CD4-positive, alpha-beta T cell treated with Interleukin-15 for 1 hour (primary cell): Measurements from ENCODE around the gene CLEC2A.
"Not testable (repeated sequence)": the region's sequence is repeated elsewhere in the genome, so short reads cannot be mapped to it uniquely, and the experiment has no call there.

Experiments
- DNase-seq: peaks from one replicate; pipeline ENCODE4 v3.0.0-alpha.2; 2020

The CLEC2A gene, protein sequence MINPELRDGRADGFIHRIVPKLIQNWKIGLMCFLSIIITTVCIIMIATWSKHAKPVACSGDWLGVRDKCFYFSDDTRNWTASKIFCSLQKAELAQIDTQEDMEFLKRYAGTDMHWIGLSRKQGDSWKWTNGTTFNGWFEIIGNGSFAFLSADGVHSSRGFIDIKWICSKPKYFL

DNA sequence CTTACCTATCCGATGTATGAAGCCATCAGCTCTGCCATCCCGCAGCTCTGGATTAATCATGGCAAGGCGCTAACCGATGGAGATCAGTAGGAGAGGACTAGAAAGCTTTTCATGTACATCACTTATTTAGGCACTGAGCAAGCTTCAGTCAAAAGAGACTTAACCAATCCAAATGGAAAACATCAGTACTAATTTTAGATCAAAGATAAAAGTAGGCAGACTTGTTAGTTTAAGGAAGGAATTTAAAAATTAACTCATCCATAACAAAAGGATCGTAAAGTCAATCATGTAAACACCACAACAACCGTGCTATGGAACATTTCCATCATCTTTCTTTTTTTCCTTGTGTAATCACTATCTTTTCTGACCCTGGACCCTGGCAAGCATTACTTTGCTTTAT lies at the start of gene CLEC2A:
CLEC2A (minus strand) TSS at position 101 of the 400 bp plus-strand sequence; CDS start at position 60, 41 bp downstream.
- no peak for DNase-seq

DNA sequence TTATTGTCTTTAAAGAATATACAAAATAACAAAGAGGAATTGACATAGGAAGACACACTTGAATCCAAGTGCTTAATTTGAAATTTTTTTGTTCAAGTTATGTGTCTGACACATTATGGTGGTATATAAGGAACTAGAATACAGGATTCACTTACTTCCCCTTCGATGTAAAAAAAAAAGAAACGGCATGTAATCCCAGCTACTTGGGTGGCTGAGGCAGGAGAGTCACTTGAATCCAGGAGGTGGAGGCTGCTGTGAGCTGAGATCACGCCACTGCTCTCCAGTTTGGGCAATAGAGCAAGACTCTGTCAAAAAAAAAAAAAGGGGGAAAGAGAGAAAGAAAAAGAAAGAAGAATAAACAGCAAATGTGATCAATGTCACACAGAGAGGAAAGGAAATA lies 48.0 kb upstream of the CLEC2A start:
- no peak for DNase-seq

DNA sequence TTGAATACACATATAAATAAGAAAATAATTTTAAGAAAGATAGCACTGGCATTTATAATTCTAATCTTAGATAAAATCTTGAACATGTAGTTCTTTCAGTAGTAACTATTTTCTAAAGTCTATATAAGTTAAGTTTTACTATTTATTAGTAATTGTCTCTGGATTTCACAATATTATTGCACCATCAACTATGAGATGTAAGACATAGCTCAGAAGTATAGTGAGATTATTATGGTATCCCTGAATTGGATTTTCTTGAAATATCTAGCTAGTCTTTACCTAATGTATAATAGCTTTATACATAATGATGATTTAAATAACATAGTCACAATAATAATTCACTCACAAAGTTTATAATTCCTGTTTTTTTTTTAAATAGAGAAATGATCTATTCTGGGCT lies 45.7 kb upstream of the CLEC2A start:
- DNase-seq = no peak

DNA sequence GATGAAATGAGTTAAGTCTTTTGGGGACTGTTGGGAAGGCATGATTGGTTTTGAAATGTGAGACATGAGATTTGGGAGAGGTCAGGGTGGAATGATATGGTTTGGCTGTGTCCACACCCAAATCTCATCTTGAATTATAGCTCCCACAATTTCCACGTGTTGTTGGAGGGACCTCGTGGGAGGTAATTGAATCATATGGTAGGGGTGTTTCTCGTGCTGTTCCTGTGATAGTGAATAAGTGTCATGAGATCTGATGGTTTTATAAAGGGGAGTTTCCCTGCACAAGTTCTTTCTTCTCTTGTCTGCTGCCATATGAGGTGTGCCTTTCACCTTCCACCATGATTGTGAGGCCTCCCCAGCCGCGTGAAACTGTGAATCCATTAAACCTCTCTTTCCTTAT lies 44.5 kb upstream of the CLEC2A start:
- not testable (repeated sequence) for DNase-seq

DNA sequence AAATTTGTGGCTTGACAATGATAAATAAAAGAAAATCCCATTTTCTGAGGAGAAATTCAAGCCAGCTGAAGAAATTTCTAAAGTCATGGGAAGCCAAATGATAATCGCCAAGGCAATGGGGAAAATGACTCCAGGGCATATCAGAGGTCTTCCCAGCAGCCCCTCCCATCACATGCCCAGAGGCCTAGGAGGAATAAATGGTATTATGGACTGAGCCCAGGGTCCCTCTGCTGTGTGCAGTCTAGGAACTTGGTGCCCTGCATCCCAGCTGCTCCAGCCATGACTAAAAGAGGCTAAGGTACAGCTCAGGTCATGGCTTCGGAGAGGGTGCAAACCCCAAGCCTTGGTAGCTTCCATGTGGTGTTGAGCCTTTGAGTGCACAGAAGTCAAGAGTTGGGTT lies 43.4 kb upstream of the CLEC2A start:
- DNase-seq = no peak

DNA sequence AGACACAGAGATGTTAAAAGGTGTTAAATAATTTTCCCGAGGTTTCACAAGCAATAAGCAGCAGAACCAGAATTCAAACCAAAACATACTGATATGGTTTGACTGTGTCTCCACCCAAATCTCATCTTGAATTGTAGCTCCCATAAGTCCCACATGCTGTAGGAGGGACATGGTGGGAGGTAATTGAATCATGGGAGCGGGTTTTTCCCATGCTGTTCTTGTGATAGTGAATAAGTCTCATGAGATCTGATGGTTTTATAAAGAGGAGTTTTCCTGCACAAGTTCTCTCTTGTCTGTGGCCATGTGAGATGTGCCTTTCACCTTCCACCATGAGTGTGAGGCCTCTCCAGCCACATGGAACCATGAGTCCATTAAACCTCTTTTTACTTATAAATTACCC lies 42.6 kb upstream of the CLEC2A start:
- not testable (repeated sequence) for DNase-seq

DNA sequence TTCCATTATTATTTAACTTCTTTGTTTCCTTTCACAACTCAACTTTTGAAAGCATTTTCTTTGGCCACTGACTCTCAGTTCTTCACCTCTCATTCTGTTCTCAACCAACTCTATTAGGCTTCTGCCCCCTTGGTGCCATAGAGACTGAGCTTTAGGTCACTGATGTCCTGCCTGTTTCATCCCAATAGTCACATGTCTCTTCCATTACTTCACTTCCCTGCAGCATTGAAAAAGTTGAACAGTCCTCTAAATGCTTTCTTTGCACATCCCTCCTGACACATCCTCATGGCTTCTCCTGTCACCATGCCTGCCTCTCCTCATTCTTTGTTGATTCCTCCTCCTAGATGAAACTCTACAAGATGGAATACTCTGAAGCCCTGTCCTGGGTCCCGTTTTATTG lies 41.8 kb upstream of the CLEC2A start:
- no peak for DNase-seq

DNA sequence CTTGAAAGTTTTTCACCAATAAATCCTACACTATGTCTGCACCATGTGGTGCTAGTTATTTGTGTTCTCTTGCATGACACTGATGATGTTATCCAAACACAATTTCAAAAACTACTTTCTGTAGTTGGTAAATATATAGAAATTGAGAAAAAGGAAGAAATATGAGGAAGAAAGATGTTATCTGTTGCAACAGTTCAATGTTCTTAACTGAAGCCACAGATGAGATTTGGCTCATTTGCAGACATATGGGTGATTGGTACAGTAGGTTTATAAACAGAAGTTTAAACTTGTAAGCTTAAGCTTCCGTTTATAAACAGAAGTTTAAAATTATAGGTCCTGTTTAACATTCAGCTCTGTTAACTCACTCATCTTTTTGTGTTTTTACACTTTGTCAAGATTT lies 39.0 kb upstream of the CLEC2A start, which contains the start of gene CLEC12A:
CLEC12A (plus strand) TSS at position 229 of the 400 bp plus-strand sequence. CDS start 188 bp downstream, outside the sequence.
- DNase-seq = no peak

DNA sequence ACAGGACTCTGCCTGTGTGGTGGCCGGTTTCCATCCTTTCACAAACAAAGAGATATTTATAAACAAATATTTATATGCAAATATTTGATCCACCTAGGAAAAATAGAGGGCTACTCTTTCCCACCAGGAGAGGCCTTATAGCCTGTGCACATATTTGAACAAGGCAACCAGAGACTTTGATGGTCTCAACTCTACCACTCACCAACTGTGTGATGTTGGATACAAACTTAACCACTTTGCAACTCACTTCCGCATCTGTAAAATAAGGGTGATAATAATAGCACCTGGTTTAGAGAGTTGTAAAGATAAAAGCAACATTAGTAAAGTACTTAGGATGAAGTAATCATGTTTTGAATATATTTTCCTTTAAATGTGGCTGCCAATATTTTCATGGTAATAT lies 37.5 kb upstream of the CLEC2A start:
- no peak for DNase-seq

DNA sequence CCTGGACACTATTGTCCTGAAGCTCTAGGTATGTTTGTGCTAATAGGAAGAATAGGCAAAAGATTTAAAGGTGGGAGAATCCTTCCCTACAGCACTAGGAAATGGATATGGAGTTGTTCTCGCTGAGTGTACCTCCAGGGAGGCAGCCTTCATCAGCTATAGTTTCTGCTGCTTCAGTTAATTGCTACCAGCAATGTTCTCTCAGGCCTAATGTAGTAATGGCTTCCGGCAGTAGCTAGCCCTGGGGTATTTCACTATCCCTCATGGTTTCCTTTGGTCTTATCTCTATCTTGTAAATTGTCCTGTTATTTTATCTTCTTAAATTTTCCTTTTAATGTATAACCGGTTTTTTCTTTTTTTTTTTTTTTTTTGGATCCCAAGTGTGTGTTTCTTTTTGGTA lies 29.7 kb upstream of the CLEC2A start:
- DNase-seq = no peak

DNA sequence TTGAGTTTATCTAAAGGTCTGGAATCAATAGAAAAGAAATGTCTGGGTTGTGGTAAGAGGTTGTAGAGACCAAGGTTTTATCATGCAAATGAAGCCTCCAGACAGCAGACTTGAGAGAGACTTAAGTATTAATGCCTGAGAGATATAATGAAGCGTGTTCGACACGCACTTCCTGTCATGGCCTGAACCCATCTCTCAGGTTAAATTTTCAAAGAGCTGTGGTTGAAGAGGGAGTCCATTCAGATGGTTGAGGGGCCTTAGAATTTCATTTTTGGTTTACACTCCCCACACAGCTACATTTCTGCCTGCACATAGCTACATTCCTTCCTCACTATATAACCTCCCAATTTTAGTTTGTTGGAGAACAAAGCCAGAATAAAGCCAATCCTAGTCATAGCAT lies 28.9 kb upstream of the CLEC2A start:
- no peak for DNase-seq

DNA sequence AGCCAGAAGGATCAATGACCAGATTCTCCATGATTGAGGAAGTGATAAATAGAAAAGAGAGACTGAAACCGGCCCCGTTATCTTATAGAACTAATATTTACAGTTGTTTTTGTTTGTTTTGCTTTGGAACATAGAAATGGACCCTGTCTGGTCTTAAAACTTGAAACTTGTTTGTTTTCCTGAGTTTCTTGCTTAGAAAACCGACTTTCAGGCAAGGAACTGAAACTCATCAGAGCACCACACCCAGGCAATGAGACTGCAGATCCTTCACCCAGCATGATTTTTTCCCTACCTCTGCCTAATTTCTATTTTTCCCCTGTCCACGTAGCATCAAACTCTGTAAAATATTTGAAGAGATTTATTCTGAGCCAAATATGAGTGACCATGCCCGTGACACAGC lies 28.4 kb upstream of the CLEC2A start:
- no peak for DNase-seq

DNA sequence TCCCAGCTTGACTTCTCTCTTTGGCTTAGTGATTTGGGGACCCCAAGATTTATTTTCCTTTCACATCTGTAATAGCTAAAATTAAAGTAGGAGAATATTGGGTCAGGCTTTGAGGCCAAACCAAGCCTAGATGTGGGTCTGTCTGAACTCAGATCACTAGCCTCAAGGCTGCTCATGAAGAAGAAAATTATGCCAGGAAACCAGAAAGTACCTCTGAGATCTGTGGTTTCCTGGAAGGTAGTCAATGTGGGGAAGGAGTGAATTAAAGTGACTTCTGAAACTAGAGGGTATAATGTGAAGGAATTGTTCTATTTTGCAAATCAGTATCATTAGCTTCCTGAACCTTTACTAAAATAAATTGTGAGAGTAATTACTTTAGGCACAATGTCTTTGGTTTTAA lies 25.7 kb upstream of the CLEC2A start:
- DNase-seq = no peak

DNA sequence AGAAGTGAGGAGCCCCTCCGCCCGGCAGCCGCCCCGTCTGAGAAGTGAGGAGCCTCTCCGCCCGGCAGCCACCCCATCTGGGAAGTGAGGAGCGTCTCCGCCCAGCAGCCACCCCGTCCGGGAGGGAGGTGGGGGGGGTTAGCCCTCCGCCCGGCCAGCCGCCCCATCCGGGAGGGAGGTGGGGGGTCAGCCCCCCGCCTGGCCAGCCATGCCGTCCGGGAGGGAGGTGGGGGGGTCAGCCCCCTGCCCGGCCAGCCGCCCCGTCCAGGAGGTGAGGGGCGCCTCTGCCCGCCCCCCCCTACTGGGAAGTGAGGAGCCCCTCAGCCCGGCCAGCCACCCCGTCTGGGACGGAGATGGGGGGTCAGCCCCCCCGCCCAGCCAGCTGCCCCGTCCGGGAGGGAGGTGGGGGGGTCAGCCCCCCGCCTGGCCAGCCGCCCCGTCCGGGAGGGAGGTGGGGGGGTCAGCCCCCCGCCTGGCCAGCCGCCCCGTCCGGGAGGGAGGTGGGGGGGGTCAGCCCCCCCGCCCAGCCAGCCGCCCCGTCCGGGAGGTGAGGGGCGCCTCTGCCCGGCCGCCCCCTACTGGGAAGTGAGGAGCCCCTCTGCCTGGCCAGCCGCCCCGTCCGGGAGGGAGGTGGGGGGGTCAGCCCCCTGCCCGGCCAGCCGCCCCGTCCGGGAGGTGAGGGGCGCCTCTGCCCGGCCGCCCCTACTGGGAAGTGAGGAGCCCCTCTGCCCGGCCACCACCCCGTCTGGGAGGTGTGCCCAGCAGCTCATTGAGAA lies 21.0 kb upstream of the CLEC2A start:
- not testable (repeated sequence) for DNase-seq

DNA sequence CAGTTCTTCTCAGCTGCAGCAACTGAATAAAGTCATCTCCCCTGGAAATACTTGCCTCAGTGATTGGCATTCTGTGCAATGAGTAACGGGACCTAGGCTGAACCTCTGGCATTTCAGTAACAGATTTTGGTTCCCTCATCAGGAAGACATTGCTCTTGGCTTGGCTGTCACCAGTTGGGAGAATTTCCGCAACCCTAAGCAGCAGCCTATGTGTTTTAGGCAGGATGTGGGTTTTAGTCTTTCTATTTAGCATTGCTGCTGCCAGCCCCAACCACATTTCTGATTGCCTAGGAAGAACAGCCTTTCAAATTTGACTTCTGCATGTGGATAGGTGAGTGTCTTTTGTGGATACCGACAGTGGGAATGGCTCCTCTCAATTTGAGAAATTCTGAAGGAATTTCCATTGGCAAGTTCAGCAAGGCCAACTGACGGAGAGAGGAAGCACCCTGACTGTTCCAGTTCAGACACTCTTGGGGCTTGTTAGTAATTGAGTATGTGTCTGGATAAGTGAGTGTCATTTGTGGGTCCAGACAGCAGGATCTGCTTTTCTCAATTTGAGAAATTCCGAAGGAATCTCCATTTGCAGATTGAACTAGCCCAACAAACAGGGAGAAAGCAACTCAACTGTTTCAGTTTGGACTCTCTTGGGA lies 19.0 kb upstream of the CLEC2A start:
- DNase-seq = peak; percentile 23

DNA sequence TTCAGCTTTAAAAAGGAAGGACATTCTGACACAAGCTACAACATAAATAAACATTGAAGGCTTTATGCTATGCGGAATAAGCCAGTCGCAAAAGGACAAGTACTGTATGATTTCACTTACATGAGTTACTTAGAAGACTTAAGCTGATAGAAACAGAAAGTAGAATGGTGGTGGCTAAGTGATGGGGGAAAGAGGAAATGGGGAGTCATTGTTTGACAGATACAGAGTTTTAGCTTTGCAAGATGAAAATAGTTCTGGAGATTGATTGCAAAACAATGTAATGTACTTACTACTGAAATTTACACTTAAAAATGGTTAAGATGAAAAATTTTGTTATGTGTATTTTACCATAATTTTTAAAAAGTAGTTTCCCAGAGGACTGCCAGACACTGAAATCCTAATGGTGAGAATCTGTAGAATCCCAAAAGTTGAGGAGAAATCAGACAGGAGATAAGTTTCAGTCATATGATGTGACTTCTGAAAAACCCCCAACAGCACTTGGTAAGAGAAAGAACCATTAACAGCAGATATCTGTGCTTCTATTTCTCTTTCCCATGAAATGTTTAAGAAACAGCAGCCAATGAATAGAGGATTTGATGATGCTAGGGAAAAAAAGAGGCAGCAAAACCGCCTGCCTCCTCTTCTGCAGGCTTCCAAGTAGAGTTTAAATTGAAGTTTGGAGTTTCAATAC lies 16.6 kb upstream of the CLEC2A start:
- no peak for DNase-seq

DNA sequence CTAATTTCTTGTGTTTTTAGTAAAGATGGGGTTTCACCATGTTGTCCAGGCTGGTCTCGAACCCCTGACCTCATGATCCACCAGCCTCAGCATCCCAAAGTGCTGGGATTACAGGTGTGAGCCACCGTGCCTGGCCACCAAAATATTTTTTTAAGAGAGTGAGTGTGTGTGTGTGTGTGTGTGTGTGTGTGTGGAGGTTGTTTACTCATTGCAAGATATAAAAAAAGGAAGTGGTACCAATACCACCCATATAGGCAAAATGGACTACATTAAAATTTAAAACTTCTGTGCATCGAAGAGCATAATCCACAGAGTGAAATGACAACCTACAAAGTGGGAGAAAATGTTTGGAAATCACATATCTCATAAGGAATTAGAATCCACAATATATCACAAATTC lies 15.5 kb upstream of the CLEC2A start:
- no peak for DNase-seq

DNA sequence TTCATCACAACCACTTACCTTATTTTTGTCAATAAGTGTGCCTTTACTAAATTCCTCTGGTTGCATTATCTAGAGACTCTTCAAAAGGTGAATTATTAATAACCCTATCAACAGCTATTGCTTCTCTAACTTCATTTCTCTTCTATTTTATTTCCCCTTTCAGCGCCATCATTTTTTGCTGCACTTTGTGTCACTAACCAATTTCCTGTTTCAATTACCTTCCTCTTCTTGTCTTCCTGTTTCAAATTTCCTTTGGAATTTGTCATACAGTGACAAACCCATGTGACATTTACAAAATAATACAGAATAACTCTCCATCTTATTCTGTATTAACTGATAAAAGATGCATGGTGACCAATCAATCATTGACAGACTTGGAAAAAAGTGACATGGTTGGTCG lies 12.2 kb upstream of the CLEC2A start:
- no peak for DNase-seq

DNA sequence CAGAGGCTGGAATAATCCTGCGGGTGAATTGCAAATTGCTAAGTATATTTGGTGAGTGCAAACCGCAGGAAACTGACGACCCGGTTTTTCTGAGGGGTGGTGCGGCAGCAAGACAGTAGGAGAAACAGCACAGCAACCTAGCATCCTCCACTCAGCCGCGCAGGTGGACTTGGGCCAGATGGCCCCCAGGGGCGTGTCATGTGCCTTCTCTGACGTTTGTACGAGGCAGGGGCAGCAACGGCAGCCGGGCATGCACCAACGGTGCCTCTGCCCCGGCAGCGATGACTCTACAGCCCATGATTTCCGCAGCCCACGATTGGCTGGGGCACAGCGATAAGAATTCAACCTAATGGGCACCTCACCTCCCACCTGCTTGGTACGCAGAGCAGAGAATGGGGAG lies 11.1 kb upstream of the CLEC2A start:
- peak; percentile 74 for DNase-seq

DNA sequence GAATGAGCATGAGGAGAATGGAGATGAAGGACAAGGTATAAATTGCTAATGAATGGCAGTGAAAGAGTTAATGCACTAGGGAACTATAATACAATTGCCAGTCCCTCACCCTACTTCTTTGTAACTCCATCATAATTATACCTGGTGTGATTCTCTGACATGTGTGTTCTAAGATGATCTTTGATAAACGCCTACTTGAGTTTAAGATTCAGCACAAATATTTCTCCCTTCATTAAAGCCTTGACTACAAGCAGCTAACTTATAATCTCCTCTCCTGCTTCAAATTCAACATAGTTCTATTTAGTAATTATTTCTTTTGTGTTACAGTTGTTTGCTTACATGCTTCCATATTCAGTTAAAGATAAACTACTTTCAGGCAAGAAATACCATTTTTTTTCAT lies 9.7 kb upstream of the CLEC2A start:
- no peak for DNase-seq

DNA sequence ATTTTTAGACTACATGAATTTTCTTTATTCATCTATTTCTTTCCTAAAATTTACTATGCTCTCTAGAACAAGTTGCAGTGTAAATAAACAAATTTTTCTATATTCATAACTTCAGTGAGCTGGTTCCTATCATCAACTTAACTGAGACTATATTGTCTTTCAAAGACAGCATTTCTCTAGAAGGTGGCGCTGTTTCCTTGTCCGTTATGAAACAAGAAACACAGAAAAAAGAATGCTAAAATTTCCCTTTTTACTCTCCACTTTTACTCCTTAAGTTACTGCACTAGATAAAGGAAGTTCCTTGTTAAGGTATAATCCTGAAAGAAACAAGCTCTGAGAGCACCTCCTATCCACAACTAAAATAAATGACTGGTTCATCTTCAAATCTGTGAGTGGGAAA lies 8.2 kb upstream of the CLEC2A start:
- DNase-seq = no peak

DNA sequence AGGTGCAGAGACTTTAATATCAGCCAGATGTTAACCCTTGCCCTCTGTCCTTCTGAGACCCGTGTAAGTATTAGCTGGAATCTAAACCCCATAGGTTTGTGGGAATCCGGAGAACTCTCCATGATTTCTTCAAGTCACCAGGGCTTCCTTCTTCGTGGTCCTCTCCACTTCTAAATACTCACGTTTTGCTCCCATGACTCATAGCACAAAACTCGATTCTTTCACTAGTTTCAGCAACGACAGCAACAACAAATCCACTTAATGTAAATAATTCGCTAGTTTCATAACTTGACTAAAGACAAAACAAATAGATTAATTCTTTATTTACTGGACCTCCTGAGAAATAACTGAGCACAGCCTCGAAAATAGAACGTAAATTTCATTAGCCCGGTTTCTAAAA lies 4.4 kb upstream of the CLEC2A start:
- no peak for DNase-seq

DNA sequence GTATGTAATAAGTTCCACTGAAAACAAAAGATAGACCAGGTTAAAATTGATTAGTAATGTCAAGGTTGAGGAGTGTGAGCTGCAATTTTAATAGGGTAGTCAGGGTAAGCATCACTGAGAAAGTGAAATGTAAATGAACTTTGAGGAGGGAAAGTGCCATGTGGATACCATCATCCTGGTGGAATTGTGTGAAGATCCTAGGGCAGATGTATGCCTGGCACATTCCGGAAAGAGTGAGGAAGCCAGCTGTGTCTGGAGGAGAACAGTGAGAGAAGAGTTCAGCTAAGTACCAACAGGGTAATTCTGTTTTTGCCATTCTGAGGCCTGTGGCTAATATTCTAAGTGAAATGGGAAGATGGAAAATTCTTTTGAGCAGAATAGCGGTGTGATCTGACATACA lies 2.9 kb upstream of the CLEC2A start:
- DNase-seq = no peak

DNA sequence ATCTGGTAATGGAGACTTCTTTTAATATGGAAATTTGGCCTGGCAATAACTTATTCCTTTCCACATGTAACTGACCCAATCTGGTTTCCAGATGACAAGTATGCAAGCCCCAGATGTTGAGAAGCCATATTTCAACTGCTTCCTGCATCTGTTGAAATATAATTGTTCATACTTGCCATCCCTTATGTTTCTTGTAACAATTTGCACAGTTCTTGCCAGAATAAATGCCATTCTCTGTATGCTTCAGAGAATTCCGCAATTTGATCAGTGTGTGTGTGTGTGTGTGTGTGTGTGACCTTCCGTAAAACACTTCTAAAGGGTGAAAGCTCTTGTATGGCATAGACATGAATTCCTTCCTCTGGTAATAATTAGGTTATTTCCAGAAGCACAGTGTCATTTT lies 1.8 kb upstream of the CLEC2A start:
- DNase-seq = no peak
